Right cardiac atrium (tissue), 5 donors: ENCODE results near the gene SPACA4. TPM values are rescaled to one million over a fixed set of nuclear protein-coding genes. Genes with fewer than 3 reads are reported as not detected.

ENCODE experiments used
- ATAC-seq, 2 donors: fragments of 200-7000 bp; cut with Tn5 transposase; one replicate each; pipeline versions ENCODE4 v1.8.0 to v1.9.1; 2020; ENCODE audit warnings: moderate library complexity in 2 of 2, mild to moderate bottlenecking in 1 of 2
- DNase-seq, 3 donors: peaks; one replicate each; pipeline ENCODE4 v3.0.0-alpha.2; 2020
- H3K27ac ChIP-seq: one replicate; pipeline ENCODE4 v1.5.1; 2013; ENCODE audit warnings: mild to moderate bottlenecking, low read length, control low read depth, moderate library complexity
- H3K27me3 ChIP-seq: one replicate; pipeline ENCODE4 v1.6.1; 2013; ENCODE audit not compliant: control insufficient read depth, insufficient read depth
- H3K4me1 ChIP-seq: one replicate; pipeline ENCODE4 v1.6.1; 2013; ENCODE audit warnings: low read length; ENCODE audit not compliant: control insufficient read depth, insufficient read depth
- H3K4me3 ChIP-seq: one replicate; pipeline ENCODE4 v1.5.1; 2013; ENCODE audit warnings: low read length, control low read depth
- H3K9me3 ChIP-seq: one replicate; pipeline ENCODE4 v1.6.1; 2013; ENCODE audit warnings: low read length; ENCODE audit not compliant: control insufficient read depth
- WGBS: extraction: QIAGEN DNeasy Blood & Tissue Kit; methylation state at CpG from one replicate; pipeline ENCODE4 v1.1.7; 2013; 5-methylcytosine and 5-hydroxymethylcytosine counted together
- intact Hi-C, 4 donors: fragments of 100-400 bp; cut with DNase I; formaldehyde crosslinking; loops; one replicate each; pipeline versions ENCODE4 v1.11.0 to v1.14.0; 2022 to 2023
- polyA plus RNA-seq: library from polyadenylated mRNA; stranded (reverse); fragments of 200-250 nt; gene quantifications from one replicate; pipeline ENCODE4 v1.2.3, GENCODE V29; 2013
- total RNA-seq, 4 donors: library from RNA; stranded (reverse); fragmentation: NEBNext Ultra II Directional; extraction: Animal tissue kit (Norgen Biotek cat#: 25700); gene quantifications; one replicate each; pipeline ENCODE4 v1.2.1, GENCODE V29; 2021
- donor health status: healthy with polysubstance abuse.
- donor health status: DM: no; HTN: yes; CAD: no.
- donor health status: DM: no; HTN: no; CAD: no.
- donor health status: DM: no; HTN: yes; CAD: no; lungs with severe emphysema.
- donor health status: DM: yes; HTN: yes; CAD: no.

SPACA4 gene
- total and polyA plus RNA-seq, 5 donors: not detected

DNA sequence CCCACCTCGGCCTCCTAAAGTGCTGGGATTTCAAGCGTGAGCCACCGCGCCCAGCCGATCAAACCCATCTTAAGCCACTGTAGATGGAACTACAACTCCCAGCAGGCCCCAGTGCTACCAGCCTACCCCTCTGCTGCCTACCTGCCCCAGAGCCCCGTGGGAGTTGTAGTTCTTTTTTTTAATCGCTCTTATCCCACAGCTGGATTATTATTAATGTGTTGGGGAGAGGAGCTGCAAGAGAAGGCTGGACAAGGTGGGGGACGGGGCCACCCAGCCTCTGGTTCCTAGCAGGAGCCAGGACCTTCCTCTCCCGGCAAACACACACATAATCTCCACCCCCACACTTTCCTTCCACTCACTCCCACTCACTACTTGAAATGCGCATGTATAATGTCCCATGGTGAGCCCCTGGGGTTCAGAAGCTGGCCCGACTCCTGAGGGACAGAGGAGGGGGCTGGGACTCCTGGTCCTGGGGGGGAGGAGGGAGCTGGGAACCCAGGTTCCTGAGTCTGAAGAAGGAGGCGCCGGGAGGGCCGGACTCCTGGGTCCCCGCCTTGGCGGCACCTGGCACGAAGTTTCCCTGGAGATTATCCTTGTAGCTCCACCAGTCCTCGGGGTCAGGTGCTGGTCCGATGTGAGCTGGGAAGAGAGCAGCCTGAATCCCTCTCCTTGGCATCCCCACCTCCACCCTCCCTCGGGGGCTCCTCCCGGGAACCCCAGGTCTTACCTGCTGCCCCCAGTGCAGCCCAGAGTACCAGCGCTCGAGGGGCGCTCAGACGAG lies 38.5 kb downstream of the SPACA4 start:
- Histone ChIP-seq H3K27me3 (no peaks in the 10 kb centered on the region), H3K9me3 (no peaks in the 10 kb centered on the region), H3K27ac (peak overlapping the region; percentile 18), H3K4me3 (peak overlapping the region; percentile 63), H3K4me1 (no peaks in the 10 kb centered on the region)
- peak; percentile 79 to 90 (median 85) for DNase-seq
- intact Hi-C loops: loop anchor here in 3 of 4 donors (5.0 to 10.0 kb wide), 2 partner anchors 190 to 192 kb away; partner anchors contain the start of gene HSD17B14 (in 3 of the 3)
- peak; percentile 77 to 80 for ATAC-seq
- WGBS: 1% methylated on average over 25 of the region's 25 CpGs

DNA sequence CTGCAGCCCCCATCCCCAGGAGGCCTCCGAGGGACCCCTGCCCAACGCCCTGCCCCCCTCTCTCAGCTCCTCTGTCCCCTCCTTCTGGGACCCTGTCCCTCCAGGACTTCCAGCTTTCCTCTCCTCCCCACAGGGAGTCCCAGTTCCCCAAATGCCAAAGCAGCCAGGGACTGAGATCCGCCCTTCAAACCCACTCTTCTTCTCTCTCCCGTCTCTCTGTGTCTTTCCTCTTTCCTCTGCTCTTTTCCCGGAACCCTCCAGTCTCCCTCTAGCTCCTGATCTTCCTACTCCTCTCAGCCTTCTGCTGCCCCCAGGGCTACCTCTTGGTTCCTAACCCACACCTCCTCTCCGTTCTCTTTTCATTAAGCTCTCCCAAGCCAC lies 39.1 kb downstream of the SPACA4 start:
- no peaks in the 10 kb centered on the region for H3K27me3 ChIP-seq
- DNase-seq (peak in 1 of 3 donors; percentile 76), ATAC-seq (peak; percentile 8 to 10)
- H3K27ac ChIP-seq: peak overlapping the region; percentile 63
- WGBS: under 1% methylated on average over 6 of the region's 6 CpGs
- H3K9me3 ChIP-seq: no peaks in the 10 kb centered on the region
- no peaks in the 10 kb centered on the region for H3K4me1 ChIP-seq
- intact Hi-C loops: loop anchor here in 3 of 4 donors (5.0 to 10.0 kb wide), 2 partner anchors 189 to 192 kb away; partner anchors contain the start of gene HSD17B14 (in 3 of the 3)
- H3K4me3 ChIP-seq: peak overlapping the region; percentile 63

DNA sequence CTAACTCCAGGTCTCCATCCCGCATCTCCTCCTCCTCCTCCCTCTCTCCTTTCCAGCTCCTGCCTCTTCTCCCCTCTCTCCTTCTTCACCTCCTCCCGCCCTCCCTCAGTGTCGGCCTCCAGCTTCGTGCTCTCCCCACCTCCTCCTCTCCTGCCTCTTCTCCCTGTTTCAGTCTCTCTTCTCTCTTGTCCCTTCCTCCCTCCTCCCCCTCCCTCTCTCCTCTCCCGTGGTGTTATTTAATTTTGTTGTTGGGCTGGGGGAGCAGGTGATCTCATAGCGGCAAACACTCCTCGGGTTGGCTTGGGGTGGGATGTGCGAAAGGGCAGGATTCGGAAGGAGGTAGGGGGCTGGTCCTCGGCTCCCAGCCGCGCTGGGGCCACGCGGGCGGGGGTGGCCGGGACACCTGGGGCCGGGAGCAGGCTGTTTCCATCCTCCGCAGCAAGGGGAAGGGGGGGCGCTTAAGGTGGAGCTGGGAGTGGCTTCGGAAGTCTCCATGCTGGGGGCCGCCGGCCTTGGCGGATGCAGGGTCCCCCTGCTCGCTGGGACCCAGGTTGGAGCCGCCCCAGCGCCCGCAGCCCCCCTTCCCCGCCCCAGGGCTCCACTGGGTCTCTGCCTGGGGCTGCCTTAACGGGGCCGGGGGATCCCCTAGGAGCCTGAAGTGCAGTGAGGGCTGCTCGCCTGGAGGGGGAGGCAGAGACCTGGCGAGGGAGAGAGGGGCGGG lies 39.6 kb downstream of the SPACA4 start, which contains the start of gene CA11:
TSS of gene CA11 (minus strand) at position 187 of the 721 bp plus-strand sequence. CDS start 555 bp downstream, outside the sequence.
- DNase-seq (peak; percentile 89 to 96 (median 96)), ATAC-seq (peak; percentile 92 to 93)
- WGBS: 1% methylated on average over 33 of the region's 33 CpGs
- Histone ChIP-seq H3K9me3 (no peaks in the 10 kb centered on the region), H3K27me3 (no peaks in the 10 kb centered on the region), H3K4me1 (no peaks in the 10 kb centered on the region), H3K4me3 (peak within 1 kb of the TSS; percentile 63), H3K27ac (peak within 1 kb of the TSS; percentile 63)
- intact Hi-C loops: loop anchor here in 3 of 4 donors (5.0 to 10.0 kb wide), 2 partner anchors 189 to 191 kb away; partner anchors contain the start of gene HSD17B14 (in 3 of the 3)

DNA sequence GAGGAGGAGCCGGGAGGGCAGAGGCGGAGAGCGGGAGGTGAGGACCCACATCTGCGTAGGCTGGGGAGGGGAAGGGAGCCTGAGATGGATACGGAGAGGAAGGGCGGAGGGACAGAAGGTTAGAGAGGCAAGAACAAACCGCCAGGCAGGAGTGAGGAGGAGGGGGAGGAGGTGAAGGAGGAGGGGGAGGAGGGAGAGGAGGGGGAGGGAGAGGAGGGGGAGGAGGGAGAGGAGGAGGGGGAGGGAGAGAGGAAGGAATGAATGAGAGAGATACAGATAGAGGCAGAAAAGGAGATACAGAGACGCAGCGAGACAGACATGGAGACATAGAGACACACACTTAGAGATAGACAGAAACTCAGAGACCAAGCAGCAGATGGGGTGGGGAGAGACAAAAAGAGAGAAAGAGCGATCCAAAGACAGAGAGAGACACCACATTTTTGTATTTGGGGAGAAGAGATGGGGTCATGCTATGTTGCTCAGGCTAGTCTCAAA lies 40.2 kb downstream of the SPACA4 start:
- Histone ChIP-seq H3K9me3 (no peaks in the 10 kb centered on the region), H3K27ac (no peak overlapping the region), H3K4me3 (peak overlapping the region; percentile 63), H3K4me1 (no peaks in the 10 kb centered on the region), H3K27me3 (no peaks in the 10 kb centered on the region)
- no peak for DNase-seq
- WGBS: 12% methylated on average over 8 of the region's 10 CpGs
- intact Hi-C loops: loop anchor here in 3 of 4 donors (5.0 to 10.0 kb wide), 2 partner anchors 188 to 191 kb away; partner anchors contain the start of gene HSD17B14 (in 3 of the 3)
- no peak for ATAC-seq

DNA sequence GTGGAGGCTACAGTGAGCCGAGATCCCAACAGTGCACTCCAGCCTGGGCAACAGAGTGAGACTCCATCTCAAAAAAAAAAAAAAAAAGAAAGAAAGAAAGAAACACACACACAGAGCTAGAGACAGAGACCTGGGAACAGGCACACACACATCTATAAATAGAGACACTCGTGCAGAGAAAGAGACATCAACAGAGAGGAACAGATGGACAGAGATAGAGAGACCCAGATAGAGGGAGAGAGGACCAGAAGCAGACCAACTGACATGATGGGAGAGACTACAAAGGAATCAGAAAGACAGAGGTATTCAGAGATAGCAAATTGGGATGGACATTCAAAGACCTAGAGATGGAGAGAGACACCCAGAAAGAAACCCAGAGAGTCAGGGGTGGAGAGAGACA lies 41.6 kb downstream of the SPACA4 start:
- intact Hi-C loops: loop anchor here in 3 of 4 donors (5.0 to 10.0 kb wide), 2 partner anchors 187 to 189 kb away; partner anchors contain the start of gene HSD17B14 (in 3 of the 3)
- DNase-seq: no peak
- Histone ChIP-seq H3K27ac (no peak overlapping the region), H3K9me3 (no peaks in the 10 kb centered on the region), H3K4me3 (no peak overlapping the region), H3K27me3 (no peaks in the 10 kb centered on the region), H3K4me1 (no peaks in the 10 kb centered on the region)
- ATAC-seq: no peak
- WGBS: 62% methylated on average over 2 of the region's 2 CpGs

DNA sequence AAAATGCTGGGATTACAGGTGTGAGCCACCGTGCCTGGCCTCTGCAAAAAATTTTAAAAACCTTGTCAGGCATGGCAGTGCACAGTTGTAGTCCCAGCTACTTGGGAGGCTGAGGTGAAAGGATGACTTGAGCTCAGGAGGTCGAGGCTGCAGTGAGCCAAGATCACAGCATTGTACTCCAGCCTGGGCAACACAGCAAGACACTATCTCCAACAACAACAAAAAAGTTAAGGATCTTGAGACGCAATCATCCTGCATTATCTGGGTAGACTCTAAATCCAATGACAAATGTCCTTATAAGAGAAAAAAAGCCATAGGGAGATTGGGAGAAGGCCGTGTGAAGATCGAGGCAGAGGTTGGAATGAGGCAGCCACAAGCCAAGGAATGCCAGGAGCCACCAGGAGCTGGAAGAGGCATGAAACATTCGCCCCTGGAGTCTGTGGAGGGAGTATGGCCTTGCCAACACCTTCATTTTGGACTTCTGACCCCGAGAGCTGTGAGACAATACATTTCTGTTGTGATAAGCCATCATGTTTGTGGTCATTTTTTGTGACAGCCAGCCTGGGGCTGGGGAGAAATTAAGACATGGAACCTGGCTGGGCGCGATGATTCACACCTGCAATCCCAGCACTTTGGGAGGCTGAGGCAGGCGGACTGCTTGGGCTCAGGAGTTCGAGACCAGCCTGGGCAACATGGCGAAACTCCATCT lies 44.6 kb downstream of the SPACA4 start:
- no peaks in the 10 kb centered on the region for H3K9me3 ChIP-seq
- H3K27me3 ChIP-seq: no peaks in the 10 kb centered on the region
- 90% methylated on average over 12 of the region's 12 CpGs for WGBS
- H3K4me1 ChIP-seq: no peaks in the 10 kb centered on the region
- ATAC-seq: no peak
- intact Hi-C loops: no loop called here
- no peak overlapping the region for H3K27ac ChIP-seq
- no peak for DNase-seq
- H3K4me3 ChIP-seq: no peak overlapping the region

DNA sequence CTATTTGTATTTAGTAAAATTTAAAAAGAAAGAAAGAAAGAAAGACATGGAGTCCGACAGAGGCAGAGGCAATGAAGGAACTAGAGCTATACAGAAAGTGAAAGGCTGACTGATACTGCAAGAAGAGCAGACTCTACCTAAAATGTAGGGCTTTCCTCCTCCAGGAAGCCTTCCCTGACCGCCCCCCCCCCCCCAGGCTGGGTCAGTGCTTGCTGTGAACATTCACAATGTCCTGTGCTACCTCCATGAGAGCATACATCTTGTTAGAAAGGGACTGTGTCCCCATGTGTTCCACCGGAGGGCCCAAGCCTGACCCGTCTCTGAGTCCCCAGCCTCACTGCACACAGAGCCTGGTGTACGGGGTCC lies 45.1 kb downstream of the SPACA4 start:
- 92% methylated on average over 5 of the region's 5 CpGs for WGBS

DNA sequence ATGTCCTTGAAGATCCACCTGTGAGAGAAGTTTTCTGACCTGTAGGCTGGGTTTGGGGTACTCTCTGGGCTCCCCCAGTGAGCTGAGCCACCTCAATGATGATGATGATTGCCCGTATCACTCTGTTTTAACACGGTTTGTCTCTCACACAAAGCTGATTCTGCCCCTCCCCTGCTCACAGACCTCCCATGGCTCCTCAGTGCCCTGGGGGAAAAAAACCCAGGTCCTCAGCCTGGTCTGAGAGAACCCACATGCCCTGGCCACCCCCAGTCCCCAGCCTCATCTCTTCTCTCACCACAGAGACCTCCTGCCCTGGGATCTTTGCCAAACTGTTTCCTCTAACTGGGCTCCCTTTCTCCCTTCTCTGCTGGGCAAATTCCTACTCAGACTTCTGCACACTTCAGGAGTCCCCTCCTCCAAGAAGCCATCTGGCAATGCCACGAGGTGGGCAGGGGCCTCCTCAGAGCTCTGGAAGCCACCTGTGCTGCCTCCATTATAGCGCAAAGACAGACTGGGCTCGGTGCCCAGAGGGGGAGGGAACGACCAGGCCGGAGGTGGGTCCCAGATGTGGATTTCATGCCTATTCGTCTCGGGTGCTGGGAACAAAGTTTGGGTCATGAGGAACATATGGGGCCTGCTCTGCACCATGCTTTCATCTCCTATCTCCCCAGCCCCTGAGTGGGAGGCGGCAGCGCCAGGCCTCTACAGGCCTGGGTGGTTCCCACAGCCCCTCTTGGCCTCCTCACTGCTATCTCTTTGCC lies 47.9 kb downstream of the SPACA4 start:
- 41% methylated on average over 11 of the region's 11 CpGs for WGBS
- intact Hi-C loops: no loop called here
- no peak overlapping the region for H3K4me3 ChIP-seq

More for the DNA sequence above, 45.1 kb downstream of the SPACA4 start:
- Histone ChIP-seq H3K27ac (no peak overlapping the region), H3K9me3 (no peaks in the 10 kb centered on the region), H3K4me3 (no peak overlapping the region), H3K4me1 (no peaks in the 10 kb centered on the region), H3K27me3 (no peaks in the 10 kb centered on the region)
- intact Hi-C loops: no loop called here
- ATAC-seq (peak in 1 of 2 donors; percentile 24), DNase-seq (no peak)

DNA sequence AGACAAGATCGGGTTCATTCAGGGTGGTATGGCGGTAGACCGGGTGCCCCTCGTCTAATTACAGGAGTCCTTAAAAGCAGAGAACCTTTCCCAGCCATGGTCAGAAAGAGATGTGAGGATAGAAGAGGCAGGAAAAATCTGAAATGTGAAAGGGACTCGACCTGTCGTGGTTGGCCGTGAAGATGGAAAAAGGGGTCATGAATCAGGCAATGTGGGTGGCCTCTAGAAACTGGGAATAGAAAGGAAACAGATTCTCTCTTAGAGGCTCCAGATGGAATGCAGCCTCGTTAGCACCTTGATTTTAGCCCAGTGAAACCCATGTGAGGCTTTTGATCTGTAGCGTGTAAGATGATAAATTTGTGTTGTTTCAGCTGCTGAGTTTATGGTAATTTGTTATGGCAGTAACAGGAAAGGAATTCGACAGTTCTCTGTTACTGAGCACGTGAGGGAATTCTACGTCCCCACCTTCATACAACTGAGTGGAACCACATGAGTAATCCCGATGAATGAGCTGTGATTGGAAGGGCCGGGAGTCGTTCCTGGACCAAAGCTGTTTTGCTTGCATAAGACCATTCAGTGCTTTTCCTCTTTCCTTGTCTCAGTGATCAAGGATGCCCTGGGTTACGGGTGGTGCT lies 50.4 kb downstream of the SPACA4 start:
- H3K9me3 ChIP-seq: no peaks in the 10 kb centered on the region
- 47% methylated on average over 16 of the region's 16 CpGs for WGBS
- peaks cover 2% of the 10 kb centered on the region for H3K4me1 ChIP-seq
- ATAC-seq: no peak
- H3K27ac ChIP-seq: no peak overlapping the region
- no peak for DNase-seq
- intact Hi-C loops: no loop called here
- H3K4me3 ChIP-seq: no peak overlapping the region
- no peaks in the 10 kb centered on the region for H3K27me3 ChIP-seq

More for the DNA sequence above, 47.9 kb downstream of the SPACA4 start:
- ATAC-seq (no peak), DNase-seq (no peak)
- Histone ChIP-seq H3K4me1 (no peaks in the 10 kb centered on the region), H3K27me3 (no peaks in the 10 kb centered on the region), H3K9me3 (no peaks in the 10 kb centered on the region), H3K27ac (no peak overlapping the region)
